ENCODE measurements around the gene TSHR.
A peak's percentile ranks its signal among the peaks of the same experiment; 100 is the strongest.

- TF ChIP-seq, protein P1, sequence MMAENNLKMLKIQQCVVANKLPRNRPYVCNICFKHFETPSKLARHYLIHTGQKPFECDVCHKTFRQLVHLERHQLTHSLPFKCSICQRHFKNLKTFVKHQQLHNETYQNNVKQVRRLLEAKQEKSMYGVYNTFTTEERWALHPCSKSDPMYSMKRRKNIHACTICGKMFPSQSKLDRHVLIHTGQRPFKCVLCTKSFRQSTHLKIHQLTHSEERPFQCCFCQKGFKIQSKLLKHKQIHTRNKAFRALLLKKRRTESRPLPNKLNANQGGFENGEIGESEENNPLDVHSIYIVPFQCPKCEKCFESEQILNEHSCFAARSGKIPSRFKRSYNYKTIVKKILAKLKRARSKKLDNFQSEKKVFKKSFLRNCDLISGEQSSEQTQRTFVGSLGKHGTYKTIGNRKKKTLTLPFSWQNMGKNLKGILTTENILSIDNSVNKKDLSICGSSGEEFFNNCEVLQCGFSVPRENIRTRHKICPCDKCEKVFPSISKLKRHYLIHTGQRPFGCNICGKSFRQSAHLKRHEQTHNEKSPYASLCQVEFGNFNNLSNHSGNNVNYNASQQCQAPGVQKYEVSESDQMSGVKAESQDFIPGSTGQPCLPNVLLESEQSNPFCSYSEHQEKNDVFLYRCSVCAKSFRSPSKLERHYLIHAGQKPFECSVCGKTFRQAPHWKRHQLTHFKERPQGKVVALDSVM (CRISPR knock-in tag; IDR thresholded peaks at IDR 0.05), result no peak
- TF ChIP-seq, protein P2, sequence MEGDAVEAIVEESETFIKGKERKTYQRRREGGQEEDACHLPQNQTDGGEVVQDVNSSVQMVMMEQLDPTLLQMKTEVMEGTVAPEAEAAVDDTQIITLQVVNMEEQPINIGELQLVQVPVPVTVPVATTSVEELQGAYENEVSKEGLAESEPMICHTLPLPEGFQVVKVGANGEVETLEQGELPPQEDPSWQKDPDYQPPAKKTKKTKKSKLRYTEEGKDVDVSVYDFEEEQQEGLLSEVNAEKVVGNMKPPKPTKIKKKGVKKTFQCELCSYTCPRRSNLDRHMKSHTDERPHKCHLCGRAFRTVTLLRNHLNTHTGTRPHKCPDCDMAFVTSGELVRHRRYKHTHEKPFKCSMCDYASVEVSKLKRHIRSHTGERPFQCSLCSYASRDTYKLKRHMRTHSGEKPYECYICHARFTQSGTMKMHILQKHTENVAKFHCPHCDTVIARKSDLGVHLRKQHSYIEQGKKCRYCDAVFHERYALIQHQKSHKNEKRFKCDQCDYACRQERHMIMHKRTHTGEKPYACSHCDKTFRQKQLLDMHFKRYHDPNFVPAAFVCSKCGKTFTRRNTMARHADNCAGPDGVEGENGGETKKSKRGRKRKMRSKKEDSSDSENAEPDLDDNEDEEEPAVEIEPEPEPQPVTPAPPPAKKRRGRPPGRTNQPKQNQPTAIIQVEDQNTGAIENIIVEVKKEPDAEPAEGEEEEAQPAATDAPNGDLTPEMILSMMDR (CRISPR knock-in tag; IDR thresholded peaks at IDR 0.05), result peak; percentile 47
- TF ChIP-seq ISL2 (CRISPR knock-in tag; IDR thresholded peaks at IDR 0.05), result no peak
- no peak for TF ChIP-seq PHF21A (CRISPR knock-in tag; IDR thresholded peaks at IDR 0.05)
Observed at GRCh38 chr14:81062816-81063215, 107.4 kb downstream of the TSHR start.

Measured in HepG2 (cell line).